Subcutaneous adipose tissue (tissue), 4 donors: ENCODE results near the gene ATG7. TPM values are rescaled to one million over a fixed set of nuclear protein-coding genes. Genes with fewer than 3 reads are reported as not detected.

Experiments used
- CTCF ChIP-seq: fragments of 450-650 bp; IDR thresholded peaks from one replicate; pipeline ENCODE4 v1.5.1; 2016; ENCODE audit warnings: low read depth, mild to moderate bottlenecking, control low read depth, antibody characterized with exemption, moderate library complexity
- total RNA-seq, 4 donors: library from RNA; depleted of rRNA; stranded (reverse); fragments of >200 nt; gene quantifications; one replicate each; pipeline ENCODE4 v1.1.0, GENCODE V29; 2016

The ATG7 gene
- total RNA-seq, 4 donors from 2014 or later: 55.0 to 130 (median 87.5) TPM

DNA sequence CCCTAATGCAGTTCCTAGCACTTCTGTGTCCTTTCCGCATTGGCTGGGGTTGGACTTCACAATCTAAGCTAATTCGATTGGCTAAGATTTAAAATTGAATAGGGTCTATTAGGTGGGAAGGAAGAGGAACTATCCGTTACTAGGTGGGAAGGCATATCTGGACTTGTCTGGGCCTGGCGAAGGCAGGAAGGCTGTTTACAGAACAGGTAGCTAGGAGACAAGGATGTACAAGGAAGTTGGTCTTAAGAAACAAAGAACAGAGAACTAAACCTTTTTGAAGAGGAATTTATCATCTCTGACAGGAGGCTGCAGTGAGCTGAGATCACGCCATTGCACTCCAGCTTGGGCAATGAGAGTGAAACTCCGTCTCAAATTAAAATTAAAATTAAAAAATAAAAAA is 17.3 kb upstream of the ATG7 start:
- TF ChIP-seq CTCF: no peak

DNA sequence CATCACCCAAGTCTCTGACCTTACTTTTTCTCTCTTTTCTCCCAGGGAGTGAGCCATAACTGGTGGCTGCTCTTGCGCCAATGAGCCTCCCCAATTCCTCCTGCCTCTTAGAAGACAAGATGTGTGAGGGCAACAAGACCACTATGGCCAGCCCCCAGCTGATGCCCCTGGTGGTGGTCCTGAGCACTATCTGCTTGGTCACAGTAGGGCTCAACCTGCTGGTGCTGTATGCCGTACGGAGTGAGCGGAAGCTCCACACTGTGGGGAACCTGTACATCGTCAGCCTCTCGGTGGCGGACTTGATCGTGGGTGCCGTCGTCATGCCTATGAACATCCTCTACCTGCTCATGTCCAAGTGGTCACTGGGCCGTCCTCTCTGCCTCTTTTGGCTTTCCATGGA is 13.2 kb upstream of the ATG7 start:
- no peak for TF ChIP-seq CTCF

GRCh38 chr3:11260460-11260859 is 11.7 kb upstream of the ATG7 start:
- no peak for TF ChIP-seq CTCF

- TF ChIP-seq CTCF: no peak
These were observed 3.2 kb upstream of the ATG7 start for GRCh38 chr3:11269007-11269406.

DNA sequence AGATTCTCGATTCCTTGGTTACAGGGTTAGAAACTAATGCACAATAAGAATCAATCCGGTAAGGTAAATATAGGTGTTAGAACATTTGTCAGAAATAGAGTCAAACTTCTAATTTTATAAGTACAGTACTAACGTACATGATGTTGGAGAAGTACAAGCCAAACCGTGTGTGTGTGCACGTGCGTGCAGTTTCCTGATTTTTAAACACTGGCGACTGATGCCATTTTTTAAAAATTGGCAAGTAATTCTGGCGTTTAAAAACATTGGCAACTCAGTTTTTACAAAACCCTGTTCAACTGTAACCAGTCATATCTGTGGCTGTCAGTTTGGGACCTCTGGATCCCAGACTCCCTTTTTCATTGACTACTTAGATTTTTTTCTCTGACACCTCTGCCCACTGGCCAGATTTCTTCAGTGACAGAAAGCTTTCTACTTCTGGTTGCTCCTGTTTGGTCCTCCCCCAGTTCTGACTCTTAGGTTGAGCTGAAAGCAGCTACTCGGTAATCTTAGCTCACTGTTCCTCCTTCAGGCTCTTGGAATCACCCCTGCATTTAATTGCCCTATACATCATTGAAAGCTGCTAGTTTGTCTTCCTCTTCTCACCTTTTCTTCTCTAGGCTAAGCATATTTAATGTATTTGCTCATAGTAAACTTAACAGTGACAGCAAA is 843 bp downstream of the ATG7 start:
- no peak for TF ChIP-seq CTCF

GRCh38 chr3:11273891-11274291 is 1.7 kb downstream of the ATG7 start:
- TF ChIP-seq CTCF: no peak

DNA sequence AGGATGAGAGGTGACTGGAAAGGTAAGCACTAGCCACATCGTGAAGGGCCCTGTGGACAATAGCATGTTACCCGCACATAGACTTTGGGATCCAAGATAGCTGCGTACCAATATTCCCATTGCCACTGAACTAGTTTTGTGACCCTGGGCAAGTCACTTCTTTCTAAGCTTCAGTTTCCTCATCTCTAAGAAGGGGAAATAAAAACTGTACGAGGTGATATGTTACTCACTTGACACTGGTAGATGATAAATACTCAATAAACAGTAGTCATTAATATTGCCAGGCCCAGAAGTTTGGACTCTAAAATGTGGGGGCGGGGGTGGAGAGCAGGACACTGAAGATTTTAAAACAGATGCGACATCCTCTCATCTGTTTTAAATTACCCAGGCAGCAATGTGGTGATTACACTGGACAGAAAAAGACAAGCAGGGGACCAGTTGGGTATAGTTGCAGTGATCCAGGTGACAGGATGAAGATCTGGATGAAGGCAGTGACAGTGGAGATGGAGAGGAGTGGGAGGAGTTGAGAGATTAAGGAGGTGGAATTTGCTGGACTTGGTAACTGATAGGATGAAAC is 2.5 kb downstream of the ATG7 start:
- no peak for TF ChIP-seq CTCF
